Pancreas (tissue), 10 donors: ENCODE results near the gene TMIE. TPM values are rescaled to one million over a fixed set of nuclear protein-coding genes. Genes with fewer than 3 reads are reported as not detected.
A peak's percentile ranks its signal among the peaks of the same experiment; 100 is the strongest.

ENCODE experiments used
- ATAC-seq, 4 donors: fragments of 200-7000 bp; cut with Tn5 transposase; one replicate each; pipeline versions ENCODE4 v1.8.0 to v1.9.1; 2020; ENCODE audit warnings: mild to moderate bottlenecking in 4 of 4, moderate library complexity in 4 of 4
- DNase-seq, 6 donors: peaks; one replicate each; pipeline ENCODE4 v3.0.0-alpha.2; 2020
- FAIRE-seq: peaks from 2 replicates; lab custom pipeline; 2012; peaks lifted over from hg19 to GRCh38; lab: Jason Lieb, UNC
- H3K27ac ChIP-seq, 4 donors: fragments of 200-600 bp; sonication (generic); 1 replicate in 3 of 4; 2 replicates in 1 of 4; pipeline versions ENCODE4 v1.5.0 to v1.8.0; 2020
- H3K27me3 ChIP-seq, 4 donors: fragments of 200-600 bp; one replicate each; pipeline ENCODE4 v1.8.0; 2021
- H3K36me3 ChIP-seq, 3 donors: fragments of 200-600 bp; sonication (generic) in 1 of 3; one replicate each; pipeline versions ENCODE4 v1.5.0 to v1.8.0; 2020 to 2021
- H3K4me1 ChIP-seq, 3 donors: fragments of 200-600 bp; one replicate each; pipeline ENCODE4 v1.8.0; 2021
- H3K4me3 ChIP-seq, 4 donors: fragments of 200-600 bp; sonication (generic) in 2 of 4; one replicate each; pipeline versions ENCODE4 v1.5.0 to v1.8.0; 2020 to 2021
- H3K9me3 ChIP-seq, 4 donors: fragments of 200-600 bp; one replicate each; pipeline ENCODE4 v1.8.0; 2021
- CTCF ChIP-seq, 4 donors: fragments of 200-600 bp; sonication (generic) in 3 of 4; IDR thresholded peaks; one replicate each; pipeline versions ENCODE4 v1.5.0 to v1.8.0; 2021; ENCODE audit warnings: antibody characterized with exemption in 4 of 4
- WGBS, 2 donors: extraction: QIAGEN DNeasy Blood & Tissue Kit; methylation state at CpG; one replicate each; pipeline ENCODE4 v1.1.7; 2013; 5-methylcytosine and 5-hydroxymethylcytosine counted together
- intact Hi-C, 3 donors: fragments of 100-400 bp; cut with DNase I; formaldehyde crosslinking; loops; one replicate each; pipeline versions ENCODE4 v1.11.1 to v1.14.2; 2022
- polyA plus RNA-seq, 2 donors: library from polyadenylated mRNA; stranded (reverse); fragments of 200-250 nt; gene quantifications; one replicate each; pipeline ENCODE4 v1.2.3, GENCODE V29; 2013
- total RNA-seq, 6 donors: library from RNA; stranded (reverse); fragmentation: NEBNext Ultra II Directional in 4 of 6; extraction: Animal tissue kit (Norgen Biotek cat#: 25700) in 4 of 6; gene quantifications; one replicate each; pipeline versions ENCODE4 v1.2.1 to v1.2.4, GENCODE V29; 2021 to 2023
- donor health status: healthy with polysubstance abuse.
- donor health status: DM: no; HTN: no; CAD: no; lungs with moderate emphysema.
- donor health status: DM: no; HTN: no; CAD: no.
- donor health status: control.
- donor health status: control.
- donor health status: Bipolar disorder and iron deficiency.
- donor health status: DM: yes; HTN: yes; CAD: no.
- donor health status: DM: no; HTN: no; CAD: no.
- donor health status: DM: no; HTN: no; CAD: no.
- donor health status: DM: yes; HTN: yes; CAD: no.

TMIE gene
- total and polyA plus RNA-seq, 8 donors, result 0.08 to 0.52 (median 0.14) TPM; not detected in 1

- peaks cover 0 to 7% (median 0%) of the 10 kb centered on the region in 3 donors for H3K36me3 ChIP-seq
- WGBS, 2 donors, result 84 to 85% methylated on average over 7 to 11 of the region's 11 CpGs
- ATAC-seq (no peak), DNase-seq (peak in 1 of 6 donors; percentile 55), FAIRE-seq (no peak)
- H3K9me3 ChIP-seq, result no peaks in the 10 kb centered on the region
- intact Hi-C loops, result no loop called here
- no peaks in the 10 kb centered on the region for H3K4me1 ChIP-seq
- TF ChIP-seq CTCF (IDR thresholded peaks at IDR 0.05), result no peak
- no peak overlapping the region for H3K27ac ChIP-seq
- no peak overlapping the region for H3K4me3 ChIP-seq
- H3K27me3 ChIP-seq, result no peaks in the 10 kb centered on the region
These were observed 18.2 kb upstream of the TMIE start for GRCh38 chr3:46682974-46683373.

- no peaks in the 10 kb centered on the region for H3K4me1 ChIP-seq
- no peak for DNase-seq
- FAIRE-seq, result no peak
- H3K27me3 ChIP-seq, result no peaks in the 10 kb centered on the region
- no peak overlapping the region for H3K27ac ChIP-seq
- no peak overlapping the region for H3K4me3 ChIP-seq
- H3K36me3 ChIP-seq, result peaks cover 0 to 7% (median 0%) of the 10 kb centered on the region in 3 donors
- 84 to 86% methylated on average over 2 of the region's 2 CpGs for WGBS, 2 donors
- H3K9me3 ChIP-seq, result no peaks in the 10 kb centered on the region
- intact Hi-C loops, result no loop called here
- TF ChIP-seq CTCF (IDR thresholded peaks at IDR 0.05), result no peak
- ATAC-seq, result no peak
These were observed 16.3 kb upstream of the TMIE start for GRCh38 chr3:46684891-46685290.

- no peak for FAIRE-seq
- no peak for TF ChIP-seq CTCF (IDR thresholded peaks at IDR 0.05)
- intact Hi-C loops, result no loop called here
- Histone ChIP-seq H3K4me3 (no peak overlapping the region), H3K4me1 (no peaks in the 10 kb centered on the region), H3K27me3 (no peaks in the 10 kb centered on the region), H3K9me3 (no peaks in the 10 kb centered on the region), H3K36me3 (peaks cover 0 to 7% (median 0%) of the 10 kb centered on the region in 3 donors), H3K27ac (no peak overlapping the region)
- no peak for ATAC-seq
- DNase-seq, result no peak
- 93 to 95% methylated on average over 9 of the region's 9 CpGs for WGBS, 2 donors
These were observed 15.7 kb upstream of the TMIE start for GRCh38 chr3:46685446-46685845.

- ATAC-seq, result no peak
- DNase-seq, result peak in 3 of 6 donors; percentile 29 to 59 (median 39)
These were observed 10.4 kb upstream of the TMIE start for GRCh38 chr3:46690798-46691197.

More at GRCh38 chr3:46690798-46691197, 10.4 kb upstream of the TMIE start:
- 59 to 81% methylated on average over 4 to 5 of the region's 5 CpGs for WGBS, 2 donors
- FAIRE-seq, result no peak
- Histone ChIP-seq H3K27ac (no peak overlapping the region), H3K9me3 (no peaks in the 10 kb centered on the region), H3K4me3 (no peak overlapping the region), H3K36me3 (no peaks in the 10 kb centered on the region), H3K4me1 (peaks cover 0 to 11% (median 3%) of the 10 kb centered on the region in 3 donors), H3K27me3 (no peaks in the 10 kb centered on the region)
- intact Hi-C loops, result no loop called here
- no peak for TF ChIP-seq CTCF (IDR thresholded peaks at IDR 0.05)
